SKM-1 (cell line): ENCODE data around the gene GTF2F1.
"Not testable (repeated sequence)": the region's sequence is repeated elsewhere in the genome, so short reads cannot be mapped to it uniquely, and the experiment has no call there.

ENCODE experiments used
- DNase-seq: peaks from one replicate; lab custom pipeline; 2025; ENCODE audit not compliant: unreplicated experiment; lab: John Stamatoyannopoulos, UW

Gene GTF2F1

GRCh38 chr19:6393074-6393982 lies at the start of gene GTF2F1:
Gene GTF2F1, minus strand, starts transcription at chr19:6393164. Its CDS starts 169 bp downstream, at chr19:6392995.
- DNase-seq: peak; percentile 83

GRCh38 chr19:6442087-6442688 lies 49.2 kb upstream of the GTF2F1 start:
- DNase-seq: no peak

- DNase-seq: no peak
Observed at GRCh38 chr19:6440905-6441304, 47.9 kb upstream of the GTF2F1 start.

GRCh38 chr19:6439743-6440142 lies 46.8 kb upstream of the GTF2F1 start:
- DNase-seq: no peak

- no peak for DNase-seq
Observed at GRCh38 chr19:6433663-6434062, 40.7 kb upstream of the GTF2F1 start, which contains the start of gene SLC25A41. Gene SLC25A41, minus strand, starts transcription at chr19:6433763. Its CDS starts 70 bp downstream, at chr19:6433693.

- no peak for DNase-seq
Observed at GRCh38 chr19:6433165-6433564, 40.2 kb upstream of the GTF2F1 start.

- no peak for DNase-seq
Observed at GRCh38 chr19:6431891-6432290, 38.9 kb upstream of the GTF2F1 start.

GRCh38 chr19:6429419-6430221 lies 36.7 kb upstream of the GTF2F1 start:
- DNase-seq: peak; percentile 59

GRCh38 chr19:6428692-6429418 lies 35.9 kb upstream of the GTF2F1 start:
- not testable (repeated sequence) for DNase-seq

GRCh38 chr19:6427131-6427530 lies 34.2 kb upstream of the GTF2F1 start:
- DNase-seq: no peak

- peak; percentile 33 for DNase-seq
Observed at GRCh38 chr19:6425732-6426620, 33.0 kb upstream of the GTF2F1 start.

- DNase-seq: peak; percentile 100
Observed at GRCh38 chr19:6424939-6425731, 32.2 kb upstream of the GTF2F1 start.

- DNase-seq: no peak
Observed at GRCh38 chr19:6424195-6424938, 31.4 kb upstream of the GTF2F1 start, which contains the start of gene KHSRP. Gene KHSRP, minus strand, starts transcription at chr19:6424811. Its CDS starts 110 bp downstream, at chr19:6424701.

GRCh38 chr19:6423499-6424194 lies 30.7 kb upstream of the GTF2F1 start:
- no peak for DNase-seq

GRCh38 chr19:6421075-6422014 lies 28.4 kb upstream of the GTF2F1 start:
- DNase-seq: no peak

- no peak for DNase-seq
Observed at GRCh38 chr19:6418562-6418932, 25.6 kb upstream of the GTF2F1 start.
